ENCODE results near the gene UNK. TPM values are rescaled to one million over a fixed set of nuclear protein-coding genes. Genes with fewer than 3 reads are reported as not detected.

Gene UNK
- total and polyA plus RNA-seq, 2 of the 13 experiments (the other 11 are each of a cell fraction or from before 2014, with no cell fraction given): 31.6 to 33.0 TPM

DNA sequence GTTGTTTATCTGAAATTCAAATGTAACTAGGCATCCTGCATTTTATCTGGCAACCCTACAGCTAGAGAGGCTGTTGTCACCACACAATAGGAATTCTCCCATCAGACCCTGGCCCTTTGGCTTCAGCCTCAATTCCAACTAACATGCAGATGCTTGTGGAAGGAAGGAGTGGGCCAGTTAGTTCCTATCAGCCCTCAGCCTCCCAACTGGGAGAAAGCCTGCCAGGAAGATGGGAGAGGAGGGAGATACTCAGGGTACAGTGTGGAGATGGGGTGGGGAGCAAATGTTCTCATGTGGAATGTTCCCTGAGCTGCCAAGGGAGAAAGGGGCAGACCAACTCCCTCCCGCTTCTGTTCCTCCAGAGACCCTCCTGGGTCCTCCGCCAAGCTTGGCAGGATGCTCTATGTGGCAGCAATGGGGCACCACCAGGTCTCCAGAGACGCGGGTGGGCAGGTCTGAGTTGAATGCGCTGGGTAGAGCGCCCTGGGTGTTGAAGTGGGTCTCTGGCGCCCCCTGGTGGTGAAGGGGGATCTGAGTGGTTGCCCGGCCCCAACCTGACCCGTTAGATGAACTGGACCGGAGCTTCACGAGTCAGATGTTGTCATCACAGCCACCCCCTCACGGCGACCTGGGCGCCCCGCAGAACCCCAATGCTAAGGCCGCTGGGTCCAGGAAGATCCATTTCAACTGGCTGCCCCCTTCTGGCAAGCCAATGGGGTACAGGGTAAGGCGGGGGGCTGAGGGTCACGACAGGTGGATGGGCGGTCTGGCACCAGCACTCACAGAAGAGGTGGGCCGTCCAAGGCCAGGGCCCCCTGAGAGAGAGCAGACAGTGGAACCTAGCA, 34.8 kb upstream of the UNK start:
- FAIRE-seq (no peak), ATAC-seq (peak; percentile 59), DNase-seq (ENCODE audit: low spot score) (peak; percentile 67)
- Histone ChIP-seq H3K4me3 (replicated peaks in 1 of 3; ENCODE audit: insufficient read depth in 1 of 3, low read depth in 2 of 3, low read length in 3 of 3) (peak overlapping the region in 1 of 3 experiments; percentile 64; a peak in 1 of 6 replicates), H3K9ac (ENCODE audit: insufficient read depth, low read depth, low read length) (no peak overlapping the region; the same call in 1 of the 2 replicates), H3K4me1 (ENCODE audit: insufficient read depth, low read length) (peaks cover 46% of the 10 kb centered on the region), H3K27me3 (ENCODE audit: control insufficient read depth in 1 of 2, insufficient read depth in 2 of 2, low read length in 2 of 2) (no peaks in the 10 kb centered on the region), H2AFZ (ENCODE audit: low read length) (no peak overlapping the region), H3K4me2 (ENCODE audit: low read depth, low read length) (peak overlapping the region; percentile 75), H4K20me1 (ENCODE audit: insufficient read depth, low read length) (no peaks in the 10 kb centered on the region), H3K27ac (ENCODE audit: extremely low read length, insufficient read depth, low read length) (no peak overlapping the region), H3K36me3 (replicated peaks in 1 of 2; ENCODE audit: control insufficient read depth in 1 of 2, insufficient read depth in 2 of 2, low read length in 2 of 2) (no peaks in the 10 kb centered on the region), H3K79me2 (ENCODE audit: insufficient read depth, low read length) (no peaks in the 10 kb centered on the region), H3K9me3 (ENCODE audit: low read length) (no peaks in the 10 kb centered on the region)
- in situ Hi-C loops (cut with HindIII; ENCODE audit: extremely low pct_ligation_motif_present, low pct_unique_long_range_greater_than_20kb): loop anchor here (5.0 to 10.0 kb wide), 2 partner anchors 72 to 135 kb away; no protein-coding TSS in a partner anchor
- intact Hi-C loops (cut with micrococcal nuclease; ENCODE audit: unreplicated experiment): loop anchor here (1.0 to 5.0 kb wide), 2 partner anchors 74 to 137 kb away; no protein-coding TSS in a partner anchor
- 19% methylated on average over 13 of the region's 20 CpGs for WGBS (ENCODE audit: low lambda C conversion rate)
- BruUV-seq (replicated peaks): no TSS peak
- CTCF ChIA-PET (ENCODE audit: low intra/inter-chr PET ratio, low total read pairs): interaction anchor here (0.9 to 6.3 kb wide), 5 partner anchors 75 to 161 kb away, joined by 3 to 102 read pairs (median 4); partner anchors contain the start of gene SMIM5
- POLR2A ChIA-PET: interaction anchor here (1.2 to 2.5 kb wide), 7 partner anchors 10 to 140 kb away, joined by 3 to 20 read pairs (median 5); partner anchors contain the start of gene SMIM5
- TF ChIP-seq ZNF513 (CRISPR knock-in tag; conservative IDR thresholded peaks at IDR 0.05): peak; percentile 89; the same call in 1 of the 2 replicates
- no peak for TF ChIP-seq ZFP41 (CRISPR knock-in tag; IDR thresholded peaks at IDR 0.05; ENCODE audit: borderline replicate concordance)
- TF ChIP-seq SP4 (CRISPR knock-in tag; IDR thresholded peaks at IDR 0.05): 0 out of 2 replicates have a peak, but pooled peaks have one; percentile 36
- TF ChIP-seq, protein P1, sequence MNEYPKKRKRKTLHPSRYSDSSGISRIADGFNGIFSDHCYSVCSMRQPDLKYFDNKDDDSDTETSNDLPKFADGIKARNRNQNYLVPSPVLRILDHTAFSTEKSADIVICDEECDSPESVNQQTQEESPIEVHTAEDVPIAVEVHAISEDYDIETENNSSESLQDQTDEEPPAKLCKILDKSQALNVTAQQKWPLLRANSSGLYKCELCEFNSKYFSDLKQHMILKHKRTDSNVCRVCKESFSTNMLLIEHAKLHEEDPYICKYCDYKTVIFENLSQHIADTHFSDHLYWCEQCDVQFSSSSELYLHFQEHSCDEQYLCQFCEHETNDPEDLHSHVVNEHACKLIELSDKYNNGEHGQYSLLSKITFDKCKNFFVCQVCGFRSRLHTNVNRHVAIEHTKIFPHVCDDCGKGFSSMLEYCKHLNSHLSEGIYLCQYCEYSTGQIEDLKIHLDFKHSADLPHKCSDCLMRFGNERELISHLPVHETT (CRISPR knock-in tag; conservative IDR thresholded peaks at IDR 0.05): no peak
- 0 out of 2 replicates have a peak, but pooled peaks have one; percentile 39 for TF ChIP-seq ESRRA (CRISPR knock-in tag; IDR thresholded peaks at IDR 0.05; ENCODE audit: low read depth)
- TF ChIP-seq TAF15 (IDR thresholded peaks at IDR 0.05; ENCODE audit: low read depth, low read length, poor library complexity, severe bottlenecking): peak; percentile 42
- TF ChIP-seq ZZZ3 (CRISPR knock-in tag; IDR thresholded peaks at IDR 0.05; ENCODE audit: borderline replicate concordance): no peak
- TF ChIP-seq, protein P2, sequence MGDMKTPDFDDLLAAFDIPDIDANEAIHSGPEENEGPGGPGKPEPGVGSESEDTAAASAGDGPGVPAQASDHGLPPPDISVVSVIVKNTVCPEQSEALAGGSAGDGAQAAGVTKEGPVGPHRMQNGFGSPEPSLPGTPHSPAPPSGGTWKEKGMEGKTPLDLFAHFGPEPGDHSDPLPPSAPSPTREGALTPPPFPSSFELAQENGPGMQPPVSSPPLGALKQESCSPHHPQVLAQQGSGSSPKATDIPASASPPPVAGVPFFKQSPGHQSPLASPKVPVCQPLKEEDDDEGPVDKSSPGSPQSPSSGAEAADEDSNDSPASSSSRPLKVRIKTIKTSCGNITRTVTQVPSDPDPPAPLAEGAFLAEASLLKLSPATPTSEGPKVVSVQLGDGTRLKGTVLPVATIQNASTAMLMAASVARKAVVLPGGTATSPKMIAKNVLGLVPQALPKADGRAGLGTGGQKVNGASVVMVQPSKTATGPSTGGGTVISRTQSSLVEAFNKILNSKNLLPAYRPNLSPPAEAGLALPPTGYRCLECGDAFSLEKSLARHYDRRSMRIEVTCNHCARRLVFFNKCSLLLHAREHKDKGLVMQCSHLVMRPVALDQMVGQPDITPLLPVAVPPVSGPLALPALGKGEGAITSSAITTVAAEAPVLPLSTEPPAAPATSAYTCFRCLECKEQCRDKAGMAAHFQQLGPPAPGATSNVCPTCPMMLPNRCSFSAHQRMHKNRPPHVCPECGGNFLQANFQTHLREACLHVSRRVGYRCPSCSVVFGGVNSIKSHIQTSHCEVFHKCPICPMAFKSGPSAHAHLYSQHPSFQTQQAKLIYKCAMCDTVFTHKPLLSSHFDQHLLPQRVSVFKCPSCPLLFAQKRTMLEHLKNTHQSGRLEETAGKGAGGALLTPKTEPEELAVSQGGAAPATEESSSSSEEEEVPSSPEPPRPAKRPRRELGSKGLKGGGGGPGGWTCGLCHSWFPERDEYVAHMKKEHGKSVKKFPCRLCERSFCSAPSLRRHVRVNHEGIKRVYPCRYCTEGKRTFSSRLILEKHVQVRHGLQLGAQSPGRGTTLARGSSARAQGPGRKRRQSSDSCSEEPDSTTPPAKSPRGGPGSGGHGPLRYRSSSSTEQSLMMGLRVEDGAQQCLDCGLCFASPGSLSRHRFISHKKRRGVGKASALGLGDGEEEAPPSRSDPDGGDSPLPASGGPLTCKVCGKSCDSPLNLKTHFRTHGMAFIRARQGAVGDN (CRISPR knock-in tag; IDR thresholded peaks at IDR 0.05): peak; percentile 59
- TF ChIP-seq HNRNPL (IDR thresholded peaks at IDR 0.05; ENCODE audit: low read depth, low read length): peak; percentile 88; the same call in 1 of the 2 replicates
- TF ChIP-seq, protein P3, sequence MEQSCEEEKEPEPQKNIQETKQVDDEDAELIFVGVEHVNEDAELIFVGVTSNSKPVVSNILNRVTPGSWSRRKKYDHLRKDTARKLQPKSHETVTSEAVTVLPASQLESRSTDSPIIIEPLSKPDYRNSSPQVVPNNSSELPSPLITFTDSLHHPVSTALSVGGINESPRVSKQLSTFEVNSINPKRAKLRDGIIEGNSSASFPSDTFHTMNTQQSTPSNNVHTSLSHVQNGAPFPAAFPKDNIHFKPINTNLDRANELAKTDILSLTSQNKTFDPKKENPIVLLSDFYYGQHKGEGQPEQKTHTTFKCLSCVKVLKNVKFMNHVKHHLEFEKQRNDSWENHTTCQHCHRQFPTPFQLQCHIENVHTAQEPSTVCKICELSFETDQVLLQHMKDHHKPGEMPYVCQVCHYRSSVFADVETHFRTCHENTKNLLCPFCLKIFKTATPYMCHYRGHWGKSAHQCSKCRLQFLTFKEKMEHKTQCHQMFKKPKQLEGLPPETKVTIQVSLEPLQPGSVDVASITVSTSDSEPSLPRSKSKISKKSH (CRISPR knock-in tag; IDR thresholded peaks at IDR 0.05; ENCODE audit: borderline replicate concordance): 0 out of 2 replicates have a peak, but pooled peaks have one; percentile 58
- TF ChIP-seq NPAS2 (CRISPR knock-in tag; IDR thresholded peaks at IDR 0.05; ENCODE audit: borderline replicate concordance): no peak
- no peak for TF ChIP-seq ZSCAN29 (CRISPR knock-in tag; conservative IDR thresholded peaks at IDR 0.05)
- TF ChIP-seq ZFP1 (CRISPR knock-in tag; IDR thresholded peaks at IDR 0.05): no peak

Measured in HepG2 (cell line).